Activated CD8-positive, alpha-beta T cell treated with anti-CD3 and anti-CD28 coated beads for 36 hours (primary cell): Measurements from ENCODE around the gene PDZD2. TPM values are rescaled to one million over a fixed set of nuclear protein-coding genes. Genes with fewer than 3 reads are reported as not detected.

Experiments used
- ATAC-seq: fragments of 200-7000 bp; cut with Tn5 transposase; one replicate; pipeline ENCODE4 v1.10.0; 2021; ENCODE audit warnings: mild to moderate bottlenecking, moderate library complexity
- CTCF ChIA-PET: fragments of 350-600 bp; sonication (Branson Sonifier 250); formaldehyde crosslinking; loops from one replicate; lab custom pipeline; 2021; ENCODE audit warnings: antibody characterized with exemption; lab: Charles Lee
- POLR2A ChIA-PET: fragments of 350-600 bp; sonication (Branson Sonifier 250); formaldehyde crosslinking; loops from one replicate; lab custom pipeline; 2021; ENCODE audit warnings: antibody characterized with exemption; lab: Charles Lee
- DNase-seq: peaks from one replicate; pipeline ENCODE4 v3.0.0-alpha.2; 2020
- H3K27ac Mint-ChIP-seq: one replicate; pipeline ENCODE4 v1.8.0; 2021; ENCODE audit warnings: mild to moderate bottlenecking, mixed read lengths
- H3K27me3 Mint-ChIP-seq: one replicate; pipeline ENCODE4 v1.8.0; 2021; ENCODE audit warnings: mixed read lengths
- H3K36me3 Mint-ChIP-seq: one replicate; pipeline ENCODE4 v1.8.0; 2021; ENCODE audit warnings: low read depth, mixed read lengths
- H3K4me1 Mint-ChIP-seq: one replicate; pipeline ENCODE4 v1.8.0; 2021; ENCODE audit warnings: low read depth, mixed read lengths
- H3K4me3 Mint-ChIP-seq: one replicate; pipeline ENCODE4 v1.8.0; 2021; ENCODE audit warnings: mild to moderate bottlenecking, moderate library complexity, mixed read lengths
- H3K9me3 Mint-ChIP-seq: one replicate; pipeline ENCODE4 v1.8.0; 2021; ENCODE audit warnings: mixed read lengths
- intact Hi-C: fragments of 100-400 bp; cut with micrococcal nuclease; formaldehyde crosslinking; loops from one replicate; pipeline ENCODE4 v1.10.0; 2022
- total RNA-seq, 2 experiments: library from RNA; stranded (reverse); gene quantifications; one replicate each; pipeline ENCODE4 v1.2.3, GENCODE V29; 2021
- TF ChIP-seq, protein P1 (sequence below): fragments of 200-600 bp; IDR thresholded peaks from one replicate; pipeline ENCODE4 v1.8.0; 2022; ENCODE audit warnings: antibody characterized with exemption, mild to moderate bottlenecking

PDZD2 gene
- total RNA-seq, 2 experiments from 2014 or later, result not detected

DNA sequence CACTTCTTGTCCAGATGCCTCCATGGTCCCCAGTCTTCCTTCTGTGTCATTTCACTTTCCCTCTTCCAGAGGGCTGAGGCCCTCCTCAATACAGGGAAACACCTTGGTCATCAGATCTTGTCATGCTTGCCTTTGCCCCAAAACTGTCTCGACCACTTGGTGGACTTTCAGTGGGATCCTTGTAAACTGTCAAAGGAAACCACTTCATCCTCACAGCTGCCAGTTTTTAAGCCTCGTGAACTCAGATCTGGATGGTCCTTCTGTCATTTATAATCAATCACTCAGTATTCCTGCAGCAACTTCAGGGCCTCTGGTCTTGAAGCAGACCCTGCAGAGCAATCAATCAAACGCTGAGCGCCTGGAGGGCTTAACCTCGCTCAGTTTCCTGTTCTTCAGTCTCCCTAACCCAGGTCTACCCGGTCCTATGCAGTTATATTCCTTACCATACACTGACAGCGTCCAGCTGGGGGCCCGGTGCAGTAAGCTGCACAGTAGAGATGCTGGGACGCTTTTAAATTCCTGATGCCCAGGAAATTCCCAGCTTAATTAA, 460.6 kb downstream of the PDZD2 start:
- ATAC-seq (no peak), DNase-seq (no peak)
- no peak overlapping the region for H3K27ac Mint-ChIP-seq
- CTCF ChIA-PET, result interaction anchor here (1.4 kb wide), 1 partner anchor 10 kb away, joined by 3 read pairs; no protein-coding TSS in a partner anchor
- POLR2A ChIA-PET, result no interaction called here
- H3K4me1 Mint-ChIP-seq, result peaks cover 5% of the 10 kb centered on the region
- no peak overlapping the region for H3K4me3 Mint-ChIP-seq
- peaks cover 16% of the 10 kb centered on the region for H3K36me3 Mint-ChIP-seq
- H3K27me3 Mint-ChIP-seq, result no peaks in the 10 kb centered on the region
- TF ChIP-seq, protein P1, sequence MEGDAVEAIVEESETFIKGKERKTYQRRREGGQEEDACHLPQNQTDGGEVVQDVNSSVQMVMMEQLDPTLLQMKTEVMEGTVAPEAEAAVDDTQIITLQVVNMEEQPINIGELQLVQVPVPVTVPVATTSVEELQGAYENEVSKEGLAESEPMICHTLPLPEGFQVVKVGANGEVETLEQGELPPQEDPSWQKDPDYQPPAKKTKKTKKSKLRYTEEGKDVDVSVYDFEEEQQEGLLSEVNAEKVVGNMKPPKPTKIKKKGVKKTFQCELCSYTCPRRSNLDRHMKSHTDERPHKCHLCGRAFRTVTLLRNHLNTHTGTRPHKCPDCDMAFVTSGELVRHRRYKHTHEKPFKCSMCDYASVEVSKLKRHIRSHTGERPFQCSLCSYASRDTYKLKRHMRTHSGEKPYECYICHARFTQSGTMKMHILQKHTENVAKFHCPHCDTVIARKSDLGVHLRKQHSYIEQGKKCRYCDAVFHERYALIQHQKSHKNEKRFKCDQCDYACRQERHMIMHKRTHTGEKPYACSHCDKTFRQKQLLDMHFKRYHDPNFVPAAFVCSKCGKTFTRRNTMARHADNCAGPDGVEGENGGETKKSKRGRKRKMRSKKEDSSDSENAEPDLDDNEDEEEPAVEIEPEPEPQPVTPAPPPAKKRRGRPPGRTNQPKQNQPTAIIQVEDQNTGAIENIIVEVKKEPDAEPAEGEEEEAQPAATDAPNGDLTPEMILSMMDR, result no peak
- no peaks in the 10 kb centered on the region for H3K9me3 Mint-ChIP-seq
- intact Hi-C loops, result no loop called here

DNA sequence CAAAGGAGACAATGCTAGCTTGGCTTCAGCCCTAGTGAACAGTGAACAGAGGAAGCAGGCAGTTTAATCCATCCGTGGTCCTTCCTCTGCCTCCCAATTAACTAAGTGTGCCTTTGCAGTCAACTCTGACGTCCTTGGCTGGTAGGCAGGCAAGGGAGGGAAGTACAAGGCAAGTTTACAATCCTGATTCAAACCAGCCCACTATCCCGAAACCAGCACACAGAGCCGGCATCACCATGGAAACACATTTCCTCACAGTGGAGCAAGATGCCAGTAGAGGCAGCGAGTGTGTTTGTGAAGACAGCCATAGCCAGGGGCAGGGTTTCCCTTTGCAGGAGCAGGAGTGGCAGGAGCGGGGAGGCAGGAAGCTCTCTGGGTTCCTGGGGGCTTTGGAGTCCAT, 461.3 kb downstream of the PDZD2 start:
- H3K9me3 Mint-ChIP-seq, result no peaks in the 10 kb centered on the region
- TF ChIP-seq, protein P1, result no peak
- H3K36me3 Mint-ChIP-seq, result peaks cover 16% of the 10 kb centered on the region
- no peaks in the 10 kb centered on the region for H3K27me3 Mint-ChIP-seq
- no peak overlapping the region for H3K27ac Mint-ChIP-seq
- no peak overlapping the region for H3K4me3 Mint-ChIP-seq
- ATAC-seq (no peak), DNase-seq (no peak)
- intact Hi-C loops, result no loop called here
- POLR2A ChIA-PET, result no interaction called here
- CTCF ChIA-PET, result no interaction called here
- H3K4me1 Mint-ChIP-seq, result peaks cover 5% of the 10 kb centered on the region

DNA sequence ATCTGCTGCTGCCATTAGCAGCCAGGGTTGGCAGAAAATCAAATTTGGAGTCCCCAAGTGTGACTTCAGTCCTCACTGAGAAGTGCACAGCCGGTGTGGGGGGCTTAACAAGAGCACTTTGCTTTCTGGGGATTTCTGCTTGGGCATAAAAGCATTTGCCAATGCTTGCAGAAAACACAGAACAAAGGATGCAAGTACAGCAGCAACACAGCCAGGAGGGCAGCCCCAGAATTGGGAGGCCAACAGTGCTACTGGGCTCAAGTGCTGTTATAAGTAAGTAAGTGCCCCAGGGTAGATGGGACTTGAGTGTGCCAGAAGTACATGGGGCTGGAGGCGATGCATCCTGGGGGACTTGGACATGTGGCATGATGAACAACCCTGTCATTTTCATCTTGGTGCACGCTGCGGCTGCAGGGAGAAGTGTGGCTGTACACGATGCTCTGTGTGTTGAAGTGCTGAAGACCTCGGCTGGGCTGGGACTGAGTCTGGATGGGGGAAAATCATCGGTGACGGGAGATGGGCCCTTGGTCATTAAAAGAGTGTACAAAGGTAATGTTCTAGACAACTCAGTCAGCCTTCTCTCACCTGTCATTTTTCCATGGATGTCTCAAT, 461.9 kb downstream of the PDZD2 start:
- ChIA-PET POLR2A (no interaction called here), CTCF (no interaction called here)
- Mint-ChIP-seq H3K27ac (no peak overlapping the region), H3K36me3 (peaks cover 18% of the 10 kb centered on the region), H3K4me1 (peaks cover 5% of the 10 kb centered on the region), H3K27me3 (no peaks in the 10 kb centered on the region), H3K4me3 (no peak overlapping the region), H3K9me3 (no peaks in the 10 kb centered on the region)
- intact Hi-C loops, result no loop called here
- ATAC-seq (no peak), DNase-seq (no peak)
- TF ChIP-seq, protein P1, result no peak

DNA sequence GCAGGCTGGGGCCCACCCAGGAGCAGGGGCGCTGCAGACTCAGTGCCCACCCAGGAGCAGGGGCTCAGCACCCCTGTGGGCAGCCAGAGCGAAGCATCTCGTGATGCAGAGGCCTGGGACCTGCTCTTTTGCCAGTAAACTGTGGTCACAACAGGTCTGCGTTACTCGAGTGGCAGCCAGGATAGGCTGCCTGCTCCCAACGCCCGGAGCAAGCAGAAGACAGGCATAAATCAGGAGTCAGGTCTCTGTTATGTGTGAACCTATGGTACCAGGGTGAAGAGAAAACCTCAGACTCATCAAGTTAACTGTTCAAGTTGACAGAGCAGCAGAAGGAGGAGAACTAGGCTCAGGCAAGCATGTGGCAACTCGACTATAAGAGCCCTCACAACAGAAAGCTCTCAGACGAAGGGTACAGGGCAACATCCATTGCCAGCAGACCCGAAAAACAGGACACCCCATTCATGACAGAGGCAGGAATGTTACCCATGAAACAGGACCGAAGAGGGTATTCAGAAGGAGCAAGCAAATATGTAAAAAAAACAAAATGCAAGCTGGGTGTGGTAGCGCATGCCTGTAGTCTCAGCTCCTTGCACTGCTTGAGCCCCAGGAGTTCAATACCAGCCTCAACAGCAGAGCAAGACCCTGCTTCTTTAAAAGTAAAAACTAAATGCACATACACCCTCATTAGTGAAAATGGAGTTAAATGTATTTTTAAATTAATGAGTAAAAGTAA, 463.5 kb downstream of the PDZD2 start:
- no peak overlapping the region for H3K27ac Mint-ChIP-seq
- peaks cover 18% of the 10 kb centered on the region for H3K36me3 Mint-ChIP-seq
- CTCF ChIA-PET, result no interaction called here
- H3K9me3 Mint-ChIP-seq, result no peaks in the 10 kb centered on the region
- DNase-seq (no peak), ATAC-seq (no peak)
- intact Hi-C loops, result no loop called here
- TF ChIP-seq, protein P1, result no peak
- peaks cover 5% of the 10 kb centered on the region for H3K4me1 Mint-ChIP-seq
- no peak overlapping the region for H3K4me3 Mint-ChIP-seq
- H3K27me3 Mint-ChIP-seq, result no peaks in the 10 kb centered on the region
- POLR2A ChIA-PET, result no interaction called here

DNA sequence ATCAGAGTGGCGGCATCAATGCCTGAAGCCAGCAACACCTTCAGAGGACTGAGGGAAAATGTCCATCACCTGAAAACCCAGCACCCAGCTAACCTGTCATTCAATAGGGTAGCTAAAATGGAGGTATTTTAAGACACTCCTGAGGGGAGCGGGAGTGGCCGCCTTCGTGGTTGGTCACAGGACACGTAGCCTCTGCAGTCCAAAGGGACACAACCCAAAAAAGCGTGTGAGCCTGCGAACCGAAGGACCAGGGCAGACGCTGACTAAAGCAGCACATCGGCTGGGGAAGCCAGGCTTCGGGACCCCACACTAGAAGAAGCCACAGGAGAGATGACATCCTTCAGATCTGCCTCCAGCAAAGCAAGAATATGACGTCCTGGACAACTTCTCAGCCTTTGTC, 464.6 kb downstream of the PDZD2 start:
- Mint-ChIP-seq H3K27me3 (no peaks in the 10 kb centered on the region), H3K27ac (no peak overlapping the region), H3K36me3 (peaks cover 22% of the 10 kb centered on the region), H3K4me1 (peaks cover 5% of the 10 kb centered on the region), H3K4me3 (no peak overlapping the region), H3K9me3 (no peaks in the 10 kb centered on the region)
- POLR2A ChIA-PET, result no interaction called here
- DNase-seq (no peak), ATAC-seq (no peak)
- intact Hi-C loops, result no loop called here
- TF ChIP-seq, protein P1, result no peak
- CTCF ChIA-PET, result interaction anchor here (1.0 kb wide), 1 partner anchor 11 kb away, joined by 3 read pairs; no protein-coding TSS in a partner anchor
